ENCODE results near the gene ULK4.

Gene ULK4

GRCh38 chr3:41320953-41321641 lies 640.8 kb downstream of the ULK4 start:
- TF ChIP-seq CTCF (conservative IDR thresholded peaks at IDR 0.05): no peak
- no peak overlapping the region for H3K27ac ChIP-seq

GRCh38 chr3:41318520-41318919 lies 643.4 kb downstream of the ULK4 start:
- no peak for TF ChIP-seq CTCF (conservative IDR thresholded peaks at IDR 0.05)
- H3K27ac ChIP-seq: no peak overlapping the region

GRCh38 chr3:41317718-41318117 lies 644.2 kb downstream of the ULK4 start:
- TF ChIP-seq CTCF (conservative IDR thresholded peaks at IDR 0.05): no peak

GRCh38 chr3:41317298-41317697 lies 644.6 kb downstream of the ULK4 start:
- H3K27ac ChIP-seq: no peak overlapping the region
- TF ChIP-seq CTCF (conservative IDR thresholded peaks at IDR 0.05): no peak

More at GRCh38 chr3:41317718-41318117, 644.2 kb downstream of the ULK4 start:
- no peak overlapping the region for H3K27ac ChIP-seq

- no peak overlapping the region for H3K27ac ChIP-seq
- TF ChIP-seq CTCF (conservative IDR thresholded peaks at IDR 0.05): no peak
Measured at GRCh38 chr3:41315126-41315525, 646.8 kb downstream of the ULK4 start.

GRCh38 chr3:41308119-41308518 lies 653.8 kb downstream of the ULK4 start:
- H3K27ac ChIP-seq: no peak overlapping the region
- TF ChIP-seq CTCF (conservative IDR thresholded peaks at IDR 0.05): no peak

- no peak for TF ChIP-seq CTCF (conservative IDR thresholded peaks at IDR 0.05)
Measured at GRCh38 chr3:41307065-41307464, 654.8 kb downstream of the ULK4 start.

More at GRCh38 chr3:41307065-41307464, 654.8 kb downstream of the ULK4 start:
- H3K27ac ChIP-seq: no peak overlapping the region

Data from VCaP (cell line).